Amygdala (tissue), 56 donors: ENCODE results near the gene SRRT.

Experiments used
- DNase-seq, 56 donors: peaks; one replicate each; lab custom pipeline; 2025; lab: John Stamatoyannopoulos, UW

The SRRT gene

DNA sequence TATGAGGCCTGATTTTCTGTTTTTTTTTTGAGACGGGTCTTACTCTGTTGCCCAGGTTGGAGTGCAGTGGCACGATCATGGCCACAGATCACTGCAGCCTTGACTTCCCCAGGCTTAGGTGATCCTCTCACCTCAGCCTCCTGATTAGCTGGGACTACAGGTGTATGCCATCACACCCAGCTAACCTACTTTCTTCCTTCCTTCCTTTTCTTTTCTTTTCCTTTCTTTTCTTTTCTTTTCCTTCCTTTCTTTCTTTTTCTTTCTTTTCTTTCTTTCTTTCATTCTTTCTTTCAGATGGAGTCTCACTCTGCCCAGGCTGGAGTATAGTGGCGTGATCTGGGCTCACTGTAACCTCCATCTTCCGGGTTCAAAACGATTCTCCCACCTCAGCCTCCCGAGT, 3.8 kb downstream of the SRRT start:
- DNase-seq: no peak

DNA sequence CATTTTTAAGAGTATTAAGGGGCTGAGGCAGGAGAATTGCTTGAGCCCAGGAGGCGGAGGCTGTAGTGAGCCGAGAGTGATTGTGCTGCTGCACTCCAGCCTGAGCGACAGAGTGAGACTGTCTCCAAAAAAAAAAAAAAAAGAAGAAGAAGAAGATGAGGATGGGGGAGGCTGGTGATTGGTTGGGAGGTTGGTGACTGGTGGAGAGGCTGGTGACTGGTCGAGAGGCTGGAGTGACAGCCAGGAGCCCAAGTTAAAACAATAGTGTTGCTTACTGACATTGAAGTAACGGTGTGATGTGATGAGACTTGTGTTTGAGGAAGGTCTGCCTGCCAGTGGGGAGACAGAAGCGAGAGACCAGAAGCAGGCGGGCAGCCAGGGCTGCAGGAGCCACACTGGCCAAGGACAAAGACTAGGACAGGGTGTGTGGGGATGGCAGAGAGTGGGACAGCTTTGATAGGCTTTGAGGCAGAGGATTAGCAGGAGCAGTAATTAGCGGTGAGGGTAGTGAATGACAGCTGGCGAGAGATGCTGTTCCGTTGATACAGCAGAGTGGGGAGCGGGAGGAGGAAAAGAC, 4.9 kb downstream of the SRRT start:
- peak in 26 of 56 donors; percentile 14 to 55 (median 38) for DNase-seq

DNA sequence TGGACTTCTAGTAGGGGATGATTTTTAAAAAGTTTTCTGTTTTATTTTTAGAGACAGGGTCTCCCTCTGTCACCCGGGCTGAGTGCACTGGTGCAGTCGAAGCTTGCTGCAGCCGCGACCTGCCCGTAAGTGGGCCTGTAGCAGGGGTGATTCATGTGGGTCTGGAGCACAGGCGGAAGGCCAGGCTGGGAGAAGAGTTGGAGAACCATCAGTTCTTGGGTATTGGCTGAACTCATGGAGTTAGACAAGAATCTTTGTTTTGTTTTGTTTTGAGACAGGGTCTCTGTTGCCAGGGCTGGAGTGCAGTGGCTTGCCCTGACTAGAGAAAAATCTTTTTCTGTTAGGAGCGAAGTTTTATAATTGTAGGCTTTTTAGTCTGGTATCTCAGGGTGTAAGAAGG, 5.7 kb downstream of the SRRT start:
- DNase-seq: peak in 4 of 56 donors; percentile 10 to 35 (median 20)

DNA sequence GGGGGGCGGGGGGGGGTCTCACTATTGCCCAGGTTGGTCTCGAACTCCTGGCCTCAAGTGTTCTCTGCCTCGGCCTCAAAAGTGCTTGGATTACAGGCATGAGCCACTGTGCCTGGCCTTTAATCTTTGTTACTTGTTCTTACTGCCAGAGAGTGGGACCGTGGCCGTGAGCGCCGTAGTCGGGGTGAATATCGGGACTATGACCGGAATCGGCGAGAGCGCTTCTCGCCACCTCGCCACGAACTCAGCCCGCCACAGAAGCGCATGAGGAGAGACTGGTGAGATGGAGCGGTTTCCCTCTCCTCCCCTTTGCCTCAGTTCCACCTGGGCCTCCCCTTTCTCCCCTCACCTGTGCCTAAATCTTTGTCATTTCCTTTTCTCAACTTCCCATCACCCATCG, 6.2 kb downstream of the SRRT start:
- DNase-seq: no peak

- no peak for DNase-seq
These were observed 7.3 kb downstream of the SRRT start for GRCh38 chr7:100882201-100882600.

- DNase-seq: no peak
These were observed 8.1 kb downstream of the SRRT start for GRCh38 chr7:100882785-100883526.

- no peak for DNase-seq
These were observed 10.0 kb downstream of the SRRT start for GRCh38 chr7:100884736-100885439.

- no peak for DNase-seq
These were observed 10.7 kb downstream of the SRRT start for GRCh38 chr7:100885440-100886141.

- DNase-seq: no peak
These were observed 11.4 kb downstream of the SRRT start for GRCh38 chr7:100886142-100886935.

DNA sequence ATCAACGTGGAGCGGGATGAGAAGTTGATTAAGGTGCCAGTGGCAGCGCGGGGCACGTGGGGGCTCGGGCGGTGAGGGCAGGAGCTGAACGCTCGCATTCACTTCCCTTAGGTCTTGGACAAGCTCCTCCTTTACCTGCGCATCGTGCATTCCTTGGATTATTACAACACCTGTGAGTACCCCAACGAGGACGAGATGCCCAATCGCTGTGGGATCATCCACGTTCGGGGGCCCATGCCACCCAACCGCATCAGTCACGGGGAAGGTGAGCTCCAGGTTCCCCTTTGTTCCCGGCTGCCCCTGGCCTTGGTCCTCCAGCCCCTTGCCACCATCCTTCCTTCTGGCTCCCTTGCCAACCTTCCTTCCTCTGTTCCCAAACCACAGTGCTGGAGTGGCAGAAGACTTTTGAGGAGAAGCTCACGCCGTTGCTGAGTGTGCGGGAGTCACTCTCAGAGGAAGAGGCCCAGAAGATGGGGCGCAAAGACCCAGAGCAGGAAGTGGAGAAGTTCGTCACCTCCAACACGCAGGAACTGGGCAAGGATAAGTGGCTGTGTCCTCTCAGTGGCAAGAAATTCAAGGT, 12.1 kb downstream of the SRRT start:
- DNase-seq: no peak

- DNase-seq: peak in 1 of 56 donors; percentile 11
These were observed 12.8 kb downstream of the SRRT start for GRCh38 chr7:100887516-100888290.

DNA sequence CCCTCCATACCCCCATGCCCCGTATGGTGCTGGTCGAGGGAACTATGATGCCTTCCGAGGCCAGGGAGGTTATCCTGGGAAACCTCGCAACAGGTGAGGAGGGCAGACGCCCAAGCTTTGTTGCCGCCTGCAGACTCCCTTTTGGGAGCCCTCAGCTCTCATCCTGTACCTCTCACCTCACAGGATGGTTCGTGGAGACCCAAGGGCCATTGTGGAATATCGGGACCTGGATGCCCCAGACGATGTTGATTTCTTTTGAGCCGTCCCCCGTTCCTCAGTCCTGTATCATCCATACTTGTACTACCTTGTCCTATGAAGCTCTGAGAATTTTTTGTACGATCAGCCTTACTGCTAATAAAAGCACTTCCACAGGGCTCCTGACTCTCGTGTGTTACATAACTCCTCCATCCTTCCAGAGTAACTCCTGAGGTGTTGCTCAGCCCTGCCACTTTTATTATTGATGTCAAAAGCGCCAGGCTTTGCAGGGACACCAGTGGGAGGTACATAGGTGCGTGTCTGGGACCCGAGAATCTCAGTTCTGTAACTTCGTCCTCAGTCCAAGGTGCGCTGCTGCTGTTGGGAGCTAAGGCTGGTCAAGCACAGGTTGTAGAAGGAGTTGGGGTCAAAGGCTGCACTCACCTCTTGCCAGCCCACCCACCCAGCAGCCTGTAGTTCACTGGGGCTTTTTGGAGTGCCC, 13.5 kb downstream of the SRRT start:
- DNase-seq: no peak

GRCh38 chr7:100888988-100889750, 14.3 kb downstream of the SRRT start, which contains the start of gene UFSP1:
TSS of gene UFSP1 (minus strand) at chr7:100889715. CDS start at chr7:100889271, 444 bp downstream.
- DNase-seq: peak in 1 of 56 donors; percentile 97

DNA sequence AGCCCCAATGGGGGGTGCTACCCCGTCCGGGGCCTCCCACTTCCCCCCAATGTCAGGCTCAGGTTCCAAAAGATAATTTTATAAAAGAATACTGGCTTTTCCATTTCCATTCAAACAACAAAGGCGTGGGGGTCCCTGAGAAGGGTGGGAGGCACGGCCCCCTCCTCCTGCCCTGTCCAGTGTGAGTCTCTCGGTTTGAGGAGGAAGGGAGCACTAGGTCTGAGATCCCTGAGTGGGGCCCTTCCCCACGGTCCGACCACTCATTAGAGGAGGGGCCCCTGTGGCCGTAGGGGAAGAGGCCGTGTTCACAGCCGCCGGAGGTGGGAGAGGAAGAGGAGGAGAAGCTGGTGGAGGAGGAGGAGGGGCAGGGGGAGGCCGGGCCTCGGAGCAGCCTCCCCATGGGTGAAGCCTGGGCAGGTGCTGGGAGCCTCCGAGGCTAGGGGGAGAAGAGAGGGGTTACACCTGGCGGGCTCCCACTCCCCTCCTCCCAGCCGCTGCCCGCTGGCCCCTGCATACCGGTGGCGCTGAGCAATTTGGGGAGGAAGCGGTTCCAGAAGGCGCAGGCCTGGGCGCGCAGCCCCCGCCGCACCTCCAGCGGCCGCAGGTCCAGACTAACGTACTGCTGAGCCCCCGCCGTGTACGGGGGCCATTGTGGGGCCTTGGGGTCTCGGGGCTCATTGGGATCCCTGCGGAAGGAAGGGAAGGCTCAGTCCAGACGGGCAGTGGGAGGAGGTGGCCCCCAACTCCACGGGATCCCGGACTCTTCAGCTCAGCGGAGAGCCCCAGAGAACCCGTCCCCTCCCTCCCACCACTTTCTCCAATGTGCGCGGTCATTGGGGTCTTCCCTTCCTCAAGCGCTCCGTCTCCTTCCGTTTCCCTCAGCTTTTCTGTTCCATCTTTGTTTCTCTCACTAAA, 16.0 kb downstream of the SRRT start:
- no peak for DNase-seq

GRCh38 chr7:100891568-100892247, 16.8 kb downstream of the SRRT start:
- no peak for DNase-seq
